Lower leg skin (tissue), 3 donors: ENCODE measurements around the gene GABRB3.

Experiments
- CTCF ChIP-seq, 3 donors: fragments of 450-650 bp; IDR thresholded peaks; one replicate each; pipeline ENCODE4 v1.5.1; 2016; ENCODE audit warnings: antibody characterized with exemption in 3 of 3, mild to moderate bottlenecking in 3 of 3, moderate library complexity in 2 of 3
- POLR2A ChIP-seq, 2 donors: fragments of 450-650 bp; IDR thresholded peaks; one replicate each; pipeline ENCODE4 v1.6.1; 2016 to 2017; ENCODE audit warnings: antibody characterized with exemption in 2 of 2, mild to moderate bottlenecking in 1 of 2, moderate library complexity in 1 of 2

DNA sequence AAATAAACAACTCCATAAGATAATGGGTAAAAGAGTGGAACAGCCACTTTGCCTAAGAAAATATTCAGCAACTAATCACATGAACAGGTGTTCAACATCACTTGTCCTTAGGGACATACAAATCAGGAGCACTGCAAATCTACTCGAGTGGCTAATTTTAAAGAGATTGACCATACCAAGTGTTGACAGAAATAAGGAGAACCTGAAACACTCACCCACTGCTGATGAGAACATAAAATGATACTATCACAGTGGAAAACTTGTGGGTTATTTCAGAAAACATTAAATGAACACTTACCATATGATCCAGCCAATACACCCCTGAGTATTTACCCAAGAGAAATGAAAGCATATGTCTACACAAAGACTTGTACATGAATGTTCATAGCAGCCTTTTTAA is 70.5 kb downstream of the GABRB3 start:
- TF ChIP-seq CTCF (IDR thresholded peaks at IDR 0.05), result no peak
- no peak for TF ChIP-seq POLR2A (IDR thresholded peaks at IDR 0.05)
